NB4 (cell line): Measurements from ENCODE around the gene DDC.

ENCODE experiments used
- POLR2A ChIP-seq: IDR thresholded peaks from 2 replicates; pipeline ENCODE4 v1.6.1; 2011; ENCODE audit warnings: mild to moderate bottlenecking; ENCODE audit not compliant: insufficient read length; ENCODE audit errors: extremely low read depth
- TF ChIP-seq, protein P1 (sequence below): IDR thresholded peaks from one replicate; pipeline ENCODE4 v1.5.1; 2012; ENCODE audit warnings: low read depth, low read length

DNA sequence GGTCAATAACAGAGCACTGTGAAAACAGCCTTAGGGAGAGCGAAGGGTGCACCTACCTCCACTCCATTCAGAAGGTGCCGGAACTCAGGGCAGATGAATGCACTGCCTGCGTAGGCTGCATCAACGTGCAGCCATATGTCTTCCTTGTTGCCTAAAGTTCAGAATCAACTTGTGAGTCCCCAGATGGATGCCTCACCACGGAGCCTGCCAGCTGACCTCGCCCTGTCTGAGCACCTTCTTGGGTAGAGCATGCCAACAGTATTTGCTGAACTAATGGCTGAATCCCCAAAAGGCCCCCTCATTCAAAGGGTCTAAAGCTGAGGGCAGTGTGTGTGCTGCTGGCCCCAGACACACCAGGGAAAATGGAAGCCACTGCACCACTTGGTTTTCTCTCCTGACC is 66.1 kb downstream of the DDC start:
- TF ChIP-seq, protein P1, sequence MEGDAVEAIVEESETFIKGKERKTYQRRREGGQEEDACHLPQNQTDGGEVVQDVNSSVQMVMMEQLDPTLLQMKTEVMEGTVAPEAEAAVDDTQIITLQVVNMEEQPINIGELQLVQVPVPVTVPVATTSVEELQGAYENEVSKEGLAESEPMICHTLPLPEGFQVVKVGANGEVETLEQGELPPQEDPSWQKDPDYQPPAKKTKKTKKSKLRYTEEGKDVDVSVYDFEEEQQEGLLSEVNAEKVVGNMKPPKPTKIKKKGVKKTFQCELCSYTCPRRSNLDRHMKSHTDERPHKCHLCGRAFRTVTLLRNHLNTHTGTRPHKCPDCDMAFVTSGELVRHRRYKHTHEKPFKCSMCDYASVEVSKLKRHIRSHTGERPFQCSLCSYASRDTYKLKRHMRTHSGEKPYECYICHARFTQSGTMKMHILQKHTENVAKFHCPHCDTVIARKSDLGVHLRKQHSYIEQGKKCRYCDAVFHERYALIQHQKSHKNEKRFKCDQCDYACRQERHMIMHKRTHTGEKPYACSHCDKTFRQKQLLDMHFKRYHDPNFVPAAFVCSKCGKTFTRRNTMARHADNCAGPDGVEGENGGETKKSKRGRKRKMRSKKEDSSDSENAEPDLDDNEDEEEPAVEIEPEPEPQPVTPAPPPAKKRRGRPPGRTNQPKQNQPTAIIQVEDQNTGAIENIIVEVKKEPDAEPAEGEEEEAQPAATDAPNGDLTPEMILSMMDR = no peak
- TF ChIP-seq POLR2A = no peak
